Lower leg skin (tissue), 4 donors: Measurements from ENCODE around the gene DNAH14. TPM values are rescaled to one million over a fixed set of nuclear protein-coding genes. Genes with fewer than 3 reads are reported as not detected.
"Not testable (repeated sequence)": the region's sequence is repeated elsewhere in the genome, so short reads cannot be mapped to it uniquely, and the experiment has no call there.

Experiments
- DNase-seq, 2 donors: peaks; one replicate each; pipeline ENCODE4 v3.0.0-alpha.2; 2019; ENCODE audit warnings: low spot score in 2 of 2
- H3K4me3 ChIP-seq: fragments of 200-600 bp; sonication (generic); 2 replicates; pipeline ENCODE4 v1.5.1; 2017; ENCODE audit warnings: mild to moderate bottlenecking, low read depth; ENCODE audit not compliant: poor library complexity, severe bottlenecking
- CTCF ChIP-seq, 3 donors: fragments of 450-650 bp; IDR thresholded peaks; one replicate each; pipeline ENCODE4 v1.5.1; 2016; ENCODE audit warnings: antibody characterized with exemption in 3 of 3, mild to moderate bottlenecking in 3 of 3, moderate library complexity in 2 of 3
- POLR2A ChIP-seq, 2 donors: fragments of 450-650 bp; IDR thresholded peaks; one replicate each; pipeline ENCODE4 v1.6.1; 2016 to 2017; ENCODE audit warnings: antibody characterized with exemption in 2 of 2, mild to moderate bottlenecking in 1 of 2, moderate library complexity in 1 of 2
- WGBS, 2 donors: methylation state at CpG; one replicate each; pipeline ENCODE4 v1.1.5; 2018; 5-methylcytosine and 5-hydroxymethylcytosine counted together
- intact Hi-C: fragments of 100-400 bp; cut with DNase I; formaldehyde crosslinking; loops from one replicate; pipeline ENCODE4 v1.15.0; 2023; ENCODE audit warnings: low total_unique reads
- total RNA-seq, 4 donors: library from RNA; depleted of rRNA; stranded (reverse); fragments of >200 nt; gene quantifications; one replicate each; pipeline ENCODE4 v1.1.0, GENCODE V29; 2016

The DNAH14 gene
- total RNA-seq, 4 donors from 2014 or later, result 0.84 to 3.0 (median 1.8) TPM

GRCh38 chr1:225021037-225021436 is 91.6 kb downstream of the DNAH14 start:
- intact Hi-C loops, result no loop called here
- DNase-seq, result no peak
- no peak for TF ChIP-seq CTCF (IDR thresholded peaks at IDR 0.05)
- no peak for TF ChIP-seq POLR2A (IDR thresholded peaks at IDR 0.05)
- H3K4me3 ChIP-seq, result no peak overlapping the region

- DNase-seq, result no peak
- TF ChIP-seq POLR2A (IDR thresholded peaks at IDR 0.05), result no peak
- no peak for TF ChIP-seq CTCF (IDR thresholded peaks at IDR 0.05)
- intact Hi-C loops, result no loop called here
- H3K4me3 ChIP-seq, result no peak overlapping the region
- WGBS, 2 donors, result 83 to 97% methylated on average over 1 of the region's 1 CpG
Measured at GRCh38 chr1:225026701-225027100, 97.2 kb downstream of the DNAH14 start.

- intact Hi-C loops, H3K4me3 ChIP-seq, DNase-seq: not testable (repeated sequence)
- WGBS, 2 donors, result 95 to 100% methylated on average over 1 of the region's 1 CpG
Measured at GRCh38 chr1:225036441-225036840, 107.0 kb downstream of the DNAH14 start.

- intact Hi-C loops, result no loop called here
- no peak for DNase-seq
- H3K4me3 ChIP-seq, result no peak overlapping the region
- TF ChIP-seq POLR2A (IDR thresholded peaks at IDR 0.05), result no peak
- TF ChIP-seq CTCF (IDR thresholded peaks at IDR 0.05), result no peak
Measured at GRCh38 chr1:225042263-225042662, 112.8 kb downstream of the DNAH14 start.

- TF ChIP-seq POLR2A (IDR thresholded peaks at IDR 0.05), result no peak
- TF ChIP-seq CTCF (IDR thresholded peaks at IDR 0.05), result no peak
- intact Hi-C loops, result no loop called here
- DNase-seq, result no peak
- no peak overlapping the region for H3K4me3 ChIP-seq
Measured at GRCh38 chr1:225044258-225044657, 114.8 kb downstream of the DNAH14 start.

- intact Hi-C loops, result no loop called here
- 92 to 98% methylated on average over 2 of the region's 2 CpGs for WGBS, 2 donors
- H3K4me3 ChIP-seq, result no peak overlapping the region
- TF ChIP-seq POLR2A (IDR thresholded peaks at IDR 0.05) (no peak), CTCF (IDR thresholded peaks at IDR 0.05) (no peak)
- DNase-seq, result no peak
Measured at GRCh38 chr1:225049594-225049993, 120.1 kb downstream of the DNAH14 start.
